HL-60 (cell line): ENCODE measurements around the gene FGGY.

ENCODE experiments used
- DNase-seq, 2 experiments: peaks; one replicate each; pipeline ENCODE4 v3.0.0-alpha.2; 2010 to 2020; ENCODE audit warnings: low read depth in 1 of 2, low spot score in 1 of 2
- H3K27ac ChIP-seq: fragments of 250-450 bp; sonication (Bioruptor Pico); replicated peaks from 2 replicates; pipeline ENCODE4 v1.5.1; 2020; ENCODE audit warnings: mild to moderate bottlenecking, moderate library complexity
- H3K27me3 ChIP-seq: fragments of 250-450 bp; sonication (Bioruptor Pico); 2 replicates; pipeline ENCODE4 v1.5.1; 2021; ENCODE audit warnings: mild to moderate bottlenecking, moderate library complexity; ENCODE audit not compliant: insufficient read depth, poor library complexity, severe bottlenecking
- H3K4me3 ChIP-seq: replicated peaks from 2 replicates; pipeline ENCODE4 v1.5.1; 2011; ENCODE audit warnings: mild to moderate bottlenecking, control low read depth, low read length; ENCODE audit not compliant: insufficient read depth
- CTCF ChIP-seq: IDR thresholded peaks from one replicate; pipeline ENCODE4 v1.5.1; 2011; ENCODE audit warnings: low read length, control low read depth, inconsistent platforms; ENCODE audit not compliant: insufficient read depth
- GABPA ChIP-seq: IDR thresholded peaks from 2 replicates; pipeline ENCODE4 v1.6.1; 2012; ENCODE audit warnings: low read depth
- POLR2AphosphoS5 ChIP-seq: IDR thresholded peaks from 2 replicates; pipeline ENCODE4 v1.6.1; 2012; ENCODE audit warnings: low read depth
- REST ChIP-seq: IDR thresholded peaks from 2 replicates; pipeline ENCODE4 v1.6.1; 2012; ENCODE audit warnings: low read depth; ENCODE audit not compliant: insufficient replicate concordance
- SPI1 ChIP-seq: IDR thresholded peaks from 2 replicates; pipeline ENCODE4 v1.6.1; 2012; ENCODE audit warnings: low read depth, mild to moderate bottlenecking, borderline replicate concordance

The FGGY gene

GRCh38 chr1:59452026-59452425 lies 155.1 kb downstream of the FGGY start:
- no peak for TF ChIP-seq REST
- TF ChIP-seq CTCF = no peak
- no peak for TF ChIP-seq POLR2AphosphoS5
- TF ChIP-seq GABPA = no peak
- H3K4me3 ChIP-seq = no peak overlapping the region
- no peaks in the 10 kb centered on the region for H3K27me3 ChIP-seq
- DNase-seq = no peak
- H3K27ac ChIP-seq = no peak overlapping the region

GRCh38 chr1:59452559-59452958 lies 155.7 kb downstream of the FGGY start:
- TF ChIP-seq POLR2AphosphoS5 = no peak
- Histone ChIP-seq H3K4me3 (no peak overlapping the region), H3K27me3 (no peaks in the 10 kb centered on the region), H3K27ac (no peak overlapping the region)
- DNase-seq = no peak

GRCh38 chr1:59453297-59453968 lies 156.5 kb downstream of the FGGY start:
- DNase-seq = peak in 1 of 2 experiments; percentile 59
- TF ChIP-seq SPI1 = peak; percentile 46; the same call in 1 of the 2 replicates
- TF ChIP-seq POLR2AphosphoS5 = no peak
- Histone ChIP-seq H3K27ac (0 out of 2 replicates have a peak overlapping the region, but pooled peaks have one; percentile 21), H3K27me3 (no peaks in the 10 kb centered on the region), H3K4me3 (no peak overlapping the region)

- DNase-seq = no peak
- H3K27ac ChIP-seq = no peak overlapping the region
Measured at GRCh38 chr1:59455206-59455605, 158.3 kb downstream of the FGGY start.

More at GRCh38 chr1:59455206-59455605, 158.3 kb downstream of the FGGY start:
- Histone ChIP-seq H3K27me3 (no peaks in the 10 kb centered on the region), H3K4me3 (no peak overlapping the region)
- TF ChIP-seq REST (no peak), POLR2AphosphoS5 (no peak), SPI1 (no peak), GABPA (no peak), CTCF (no peak)
